ENCODE measurements around the gene BSPH1.
"Not testable (repeated sequence)": the region's sequence is repeated elsewhere in the genome, so short reads cannot be mapped to it uniquely, and the experiment has no call there.

Gene BSPH1

DNA sequence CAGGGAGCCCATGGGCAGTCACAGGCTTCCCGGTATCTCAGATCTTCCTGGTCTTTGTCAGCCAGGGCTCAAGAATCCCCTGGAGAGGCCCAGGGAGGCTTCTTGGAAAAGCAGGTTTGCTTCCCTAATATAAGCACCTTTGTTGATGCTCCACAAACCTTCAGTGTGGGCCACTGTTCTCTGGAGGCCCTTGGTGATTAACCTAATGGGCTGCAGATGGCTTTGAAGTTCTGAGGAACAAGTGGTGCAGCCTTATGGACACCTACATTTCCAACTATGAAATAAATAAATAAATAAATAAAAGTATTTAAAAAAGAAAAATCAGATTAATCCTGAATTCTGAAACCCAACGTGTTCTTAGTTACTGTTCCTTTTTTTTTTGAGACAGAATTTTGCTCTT lies at the start of gene BSPH1:
BSPH1 (minus strand) TSS at position 101 of the 400 bp plus-strand sequence; CDS start at position 12, 89 bp downstream.
- DNase-seq (ENCODE audit: low spot score) = no peak

- no peak for DNase-seq (ENCODE audit: low spot score)
These were observed 44.8 kb upstream of the BSPH1 start for GRCh38 chr19:48036765-48037164.

- DNase-seq (ENCODE audit: low spot score) = no peak
These were observed 41.6 kb upstream of the BSPH1 start for GRCh38 chr19:48033604-48034003.

DNA sequence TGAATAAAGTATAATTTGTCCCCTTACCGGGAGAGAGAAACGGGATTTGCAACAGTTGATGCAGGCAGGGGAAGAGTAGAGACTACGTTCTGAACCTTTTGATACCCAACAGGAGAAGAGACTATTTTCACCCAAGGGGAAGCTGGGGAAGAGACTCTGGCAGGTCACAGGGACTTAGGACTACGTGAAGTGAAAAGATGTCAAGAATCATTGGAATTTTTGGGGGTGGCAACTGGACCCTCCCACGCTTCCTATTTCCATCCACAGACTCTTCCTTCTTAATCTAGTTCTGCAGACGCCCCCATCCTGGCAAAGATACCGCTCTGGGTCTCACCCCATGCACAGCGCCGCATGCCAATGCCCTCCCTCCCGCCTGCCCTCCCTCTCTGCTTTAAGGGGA lies 38.1 kb upstream of the BSPH1 start:
- DNase-seq (ENCODE audit: low spot score) = no peak

DNA sequence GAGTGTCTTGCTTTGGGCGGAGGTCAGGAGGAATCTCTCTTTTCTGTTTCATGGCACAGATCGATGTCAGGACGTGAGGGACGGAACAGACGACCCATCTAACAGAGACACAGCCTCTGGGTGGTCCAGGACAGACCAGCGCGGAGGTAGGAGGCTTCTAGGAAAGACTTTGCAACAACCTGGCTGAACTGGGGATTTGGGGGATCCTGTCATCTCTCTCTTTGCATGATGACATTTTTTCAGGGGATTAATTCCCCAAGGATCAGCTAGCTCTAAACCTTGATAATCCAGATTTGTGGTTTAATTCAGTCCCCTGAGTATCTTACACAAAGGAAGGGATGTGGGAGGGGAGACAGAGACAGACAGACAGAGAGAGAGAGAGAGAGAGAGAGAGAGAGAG lies 37.5 kb upstream of the BSPH1 start:
- no peak for DNase-seq (ENCODE audit: low spot score)

- DNase-seq (ENCODE audit: low spot score) = no peak
These were observed 33.5 kb upstream of the BSPH1 start for GRCh38 chr19:48025480-48025879.

DNA sequence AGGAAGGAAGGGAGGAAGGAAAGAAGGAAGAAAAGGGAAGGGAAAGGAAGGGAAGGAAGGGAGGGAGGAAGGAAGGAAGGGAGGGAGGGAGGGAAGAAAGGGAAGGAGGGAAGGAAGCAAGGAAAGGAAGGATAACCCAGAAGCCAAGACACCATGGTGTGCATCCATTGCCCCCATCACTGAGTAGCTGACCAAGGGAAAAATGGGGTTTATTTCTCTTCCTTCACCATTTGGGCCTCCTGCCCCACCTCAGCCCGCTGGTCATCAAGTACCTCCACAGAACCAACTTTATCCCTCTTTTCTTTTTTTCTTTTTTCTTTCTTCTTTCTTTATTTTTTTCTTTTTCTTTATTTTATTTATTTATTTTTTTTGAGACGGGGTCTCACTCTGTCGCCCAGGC lies 31.5 kb upstream of the BSPH1 start:
- DNase-seq (ENCODE audit: low spot score) = no peak

- DNase-seq (ENCODE audit: low spot score) = no peak
These were observed 31.0 kb upstream of the BSPH1 start for GRCh38 chr19:48023011-48023410.

DNA sequence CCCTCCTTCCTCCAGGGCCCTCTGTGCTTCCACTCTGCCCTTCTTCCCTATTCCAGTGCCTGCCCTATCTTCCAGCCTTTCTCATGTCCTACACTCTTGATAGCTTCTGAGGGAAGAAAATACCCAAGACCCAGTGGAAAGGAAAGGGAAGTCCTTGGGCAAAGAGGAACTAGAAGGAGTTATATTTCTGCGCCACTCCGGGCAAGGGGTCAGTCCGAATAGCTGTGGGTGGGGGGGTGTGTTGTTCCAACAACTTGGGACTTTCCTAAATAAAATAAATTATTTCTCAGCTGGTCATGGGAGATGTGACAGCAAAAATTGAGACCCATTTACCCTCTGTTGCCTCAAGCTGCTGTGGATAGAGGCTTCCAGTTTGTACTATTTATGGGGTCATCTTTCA lies 28.7 kb upstream of the BSPH1 start:
- no peak for DNase-seq (ENCODE audit: low spot score)

GRCh38 chr19:48010932-48011758 lies 19.2 kb upstream of the BSPH1 start:
- DNase-seq (ENCODE audit: low spot score) = no peak

DNA sequence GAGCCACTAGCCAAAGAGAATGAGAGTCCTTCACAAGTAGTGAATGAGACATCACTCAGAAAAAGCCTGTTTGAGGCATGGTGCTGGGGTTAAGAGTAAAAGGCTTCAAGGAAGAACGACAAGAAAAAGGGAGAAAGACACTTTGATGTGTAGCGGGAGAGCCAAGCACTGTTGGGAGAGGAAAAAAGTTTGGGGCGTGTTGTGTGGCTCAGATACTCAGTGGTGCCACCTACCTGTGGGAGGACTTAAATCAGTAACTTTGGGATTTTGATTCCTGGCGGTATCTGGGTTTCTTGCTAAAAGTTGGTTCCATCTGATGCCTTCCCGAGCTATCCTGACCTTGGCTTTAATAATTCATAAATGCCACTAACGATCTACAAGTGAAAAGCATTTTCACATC lies 14.8 kb upstream of the BSPH1 start:
- no peak for DNase-seq (ENCODE audit: low spot score)

DNA sequence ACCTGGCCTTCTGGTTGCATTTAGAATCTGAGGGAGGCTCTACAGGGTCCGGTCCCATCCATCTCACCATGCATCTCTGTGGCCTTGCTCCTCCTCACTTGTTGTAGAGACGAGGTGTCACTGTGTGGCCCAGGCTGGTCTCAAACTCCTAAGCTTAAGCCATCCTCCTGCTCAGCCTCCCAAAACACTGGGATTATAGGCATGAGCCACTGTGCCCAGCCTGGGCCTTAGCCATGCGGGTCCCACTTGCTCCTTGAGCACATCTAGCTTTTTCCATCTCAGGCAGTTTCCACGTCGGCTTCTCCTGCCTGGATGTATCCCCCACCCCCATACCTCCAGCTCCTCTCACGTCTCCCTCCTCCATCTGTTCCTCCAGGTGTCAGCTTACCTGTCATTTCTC lies 12.3 kb upstream of the BSPH1 start:
- no peak for DNase-seq (ENCODE audit: low spot score)

DNA sequence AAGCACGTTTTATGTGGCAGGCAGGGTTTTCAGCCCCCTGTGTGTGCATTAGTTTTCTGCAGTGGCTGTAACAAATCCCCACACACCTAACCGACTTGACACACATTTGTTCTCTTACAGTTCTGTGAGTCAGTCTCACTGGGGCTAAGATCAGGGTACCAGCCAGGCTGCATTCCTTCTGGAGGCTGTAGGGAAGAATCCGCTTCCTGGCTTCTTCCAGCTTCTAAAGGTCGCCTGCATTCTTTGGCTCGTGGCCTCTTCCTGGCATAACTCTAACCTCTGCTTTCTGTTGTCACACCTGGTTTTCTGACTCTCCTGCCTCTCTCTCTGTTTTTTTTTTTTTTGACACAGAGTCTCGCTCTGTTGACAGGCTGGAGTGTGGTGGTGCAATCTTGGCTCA lies 8.9 kb upstream of the BSPH1 start:
- no peak for DNase-seq (ENCODE audit: low spot score)

DNA sequence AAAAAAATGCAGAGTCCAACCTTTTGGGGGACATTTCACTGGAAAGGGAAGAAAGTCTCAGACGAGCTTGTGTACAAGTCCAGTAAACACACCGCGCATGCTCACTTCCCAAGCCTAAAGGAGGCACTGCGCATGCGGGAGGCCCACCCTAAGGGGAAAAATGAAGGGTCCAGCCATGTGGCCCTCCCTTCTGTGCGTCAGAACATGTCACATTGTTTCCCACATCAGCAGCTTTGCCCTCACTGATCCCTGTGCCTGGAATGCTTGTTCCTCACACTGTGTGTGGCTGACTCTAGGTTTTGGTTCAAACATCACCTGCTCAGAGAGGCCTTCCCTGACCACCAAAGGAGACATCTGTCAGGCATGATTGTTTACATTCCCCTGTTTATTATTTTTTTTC lies 6.8 kb upstream of the BSPH1 start:
- DNase-seq (ENCODE audit: low spot score) = no peak

- DNase-seq (ENCODE audit: low spot score) = no peak
These were observed 4.3 kb upstream of the BSPH1 start for GRCh38 chr19:47996230-47996727.

DNA sequence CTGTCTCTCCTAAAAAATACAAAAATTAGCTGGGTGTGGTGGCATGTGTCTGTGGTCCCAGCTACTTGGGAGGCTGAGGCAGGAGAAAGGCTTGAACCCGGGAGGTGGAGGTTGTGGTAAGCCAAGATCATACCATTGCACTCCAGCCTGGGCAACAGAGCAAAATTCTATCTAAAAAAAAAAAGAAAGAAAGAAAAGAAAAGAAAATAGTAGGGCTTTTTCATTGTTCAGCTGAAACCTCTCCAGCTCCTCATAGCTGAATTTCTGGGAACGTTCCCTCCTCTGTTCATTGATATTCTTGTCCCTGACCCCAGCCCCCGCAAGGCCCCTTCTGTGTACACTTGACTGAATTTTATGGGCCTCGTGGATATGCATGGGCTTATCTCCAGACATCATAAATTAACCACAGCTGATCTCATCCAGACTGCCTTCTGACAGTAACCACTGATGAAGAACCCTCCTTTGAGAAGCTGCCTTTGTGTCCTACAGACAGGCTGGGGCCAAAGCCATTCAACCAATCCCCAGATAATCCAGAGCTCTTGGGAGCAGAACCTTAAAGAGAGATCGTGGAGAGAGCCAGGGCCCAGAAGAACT lies 2.3 kb upstream of the BSPH1 start, which contains the start of gene ELSPBP1:
ELSPBP1 (plus strand) TSS at position 424 of the 594 bp plus-strand sequence. CDS start 14,036 bp downstream, outside the sequence.
- no peak for DNase-seq (ENCODE audit: low spot score)

- DNase-seq (ENCODE audit: low spot score) = no peak
These were observed 670 bp downstream of the BSPH1 start for GRCh38 chr19:47991191-47991808.

DNA sequence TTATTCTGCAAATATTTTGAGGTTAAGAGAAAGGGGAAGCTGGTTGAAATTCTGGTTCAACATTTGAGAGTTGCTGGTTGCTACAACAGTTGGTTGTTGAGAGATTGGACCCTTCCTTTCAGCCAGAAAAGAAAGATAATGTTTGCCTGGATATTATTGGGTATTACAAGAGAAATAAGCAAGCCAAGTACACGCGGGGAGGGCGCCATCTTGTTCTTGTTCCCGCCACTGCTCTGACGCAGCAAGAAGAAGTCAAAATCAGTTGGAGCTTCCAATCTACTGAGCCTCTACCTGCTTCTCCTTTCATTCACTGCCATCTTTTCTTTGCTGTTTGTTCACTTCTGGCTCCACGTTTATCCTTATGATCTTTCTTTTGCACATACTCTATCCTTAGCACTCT lies 18.4 kb downstream of the BSPH1 start:
- DNase-seq (ENCODE audit: low spot score) = no peak

GRCh38 chr19:47955936-47956335 lies 36.0 kb downstream of the BSPH1 start:
- not testable (repeated sequence) for DNase-seq (ENCODE audit: low spot score)

- DNase-seq (ENCODE audit: low spot score) = not testable (repeated sequence)
These were observed 39.8 kb downstream of the BSPH1 start for GRCh38 chr19:47952132-47952531.

- DNase-seq (ENCODE audit: low spot score) = not testable (repeated sequence)
These were observed 42.0 kb downstream of the BSPH1 start for GRCh38 chr19:47949852-47950521.

- DNase-seq (ENCODE audit: low spot score) = not testable (repeated sequence)
These were observed 63.4 kb downstream of the BSPH1 start for GRCh38 chr19:47928581-47928980.
